HG03378 (cell line): Measurements from ENCODE around the gene ASB15.

Experiments
- ATAC-seq: cut with Tn5 transposase; IDR thresholded peaks from one replicate; pipeline ENCODE4 v1.9.1; 2021; ENCODE audit warnings: mild to moderate bottlenecking, moderate library complexity; ENCODE audit not compliant: unreplicated experiment

ASB15 gene

DNA sequence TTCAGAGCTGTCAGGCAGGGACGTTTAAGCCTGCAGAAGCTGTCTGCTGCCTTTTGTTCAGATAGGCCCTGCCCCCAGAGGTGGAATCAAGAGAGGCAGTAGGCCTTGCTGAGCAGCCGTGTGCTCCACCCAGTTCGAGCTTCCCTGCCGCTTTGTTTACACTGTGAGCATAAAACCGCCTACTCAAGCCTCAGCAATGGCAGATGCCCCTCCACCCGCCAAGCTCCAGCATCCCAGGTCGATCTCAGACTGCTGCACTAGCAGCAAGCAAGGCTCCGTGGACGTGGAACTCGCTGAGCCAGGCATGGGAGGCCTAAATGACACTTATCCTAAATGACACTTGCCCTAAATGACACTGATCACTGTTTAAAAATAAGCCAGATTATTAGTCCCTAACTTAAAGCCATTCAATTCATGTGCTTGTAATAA, 6.8 kb upstream of the ASB15 start:
- no peak for ATAC-seq

DNA sequence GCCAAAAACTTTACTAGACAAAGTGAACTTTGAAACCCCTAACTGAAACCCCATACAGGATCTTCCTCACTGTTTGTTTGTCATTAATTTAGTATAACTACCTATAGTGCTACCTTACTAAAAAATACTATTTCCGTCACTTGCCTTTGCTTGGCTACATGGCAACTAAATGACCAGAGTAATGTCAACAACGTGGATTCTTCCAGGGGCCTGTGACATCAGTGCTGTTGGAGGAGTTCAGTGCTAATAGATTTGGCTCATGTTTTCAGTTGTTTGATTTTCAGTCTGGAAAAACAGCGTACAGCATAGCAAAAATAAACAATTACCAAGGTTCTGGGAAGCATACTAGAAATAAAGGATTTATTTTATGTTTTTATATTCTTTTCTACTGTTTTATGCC, 3.0 kb upstream of the ASB15 start:
- ATAC-seq, result no peak

DNA sequence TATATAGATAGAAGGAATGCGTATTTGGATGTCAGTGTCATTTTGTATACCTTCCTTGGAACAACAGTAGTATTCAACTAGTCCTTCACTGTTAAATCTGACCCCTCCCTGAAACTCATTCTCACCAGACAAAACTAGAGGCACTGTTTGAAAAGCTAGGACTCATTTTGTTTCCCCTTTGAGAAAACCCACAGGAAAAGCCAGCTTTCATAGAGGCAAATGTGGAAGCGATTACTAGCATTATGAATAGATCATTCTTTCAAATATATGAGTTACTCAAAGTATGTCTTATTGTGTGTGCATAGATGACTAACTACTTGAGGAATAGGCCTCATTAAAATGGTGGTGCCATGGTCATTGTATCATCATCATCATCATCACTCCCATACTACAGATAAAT, 1.9 kb upstream of the ASB15 start:
- ATAC-seq, result no peak

DNA sequence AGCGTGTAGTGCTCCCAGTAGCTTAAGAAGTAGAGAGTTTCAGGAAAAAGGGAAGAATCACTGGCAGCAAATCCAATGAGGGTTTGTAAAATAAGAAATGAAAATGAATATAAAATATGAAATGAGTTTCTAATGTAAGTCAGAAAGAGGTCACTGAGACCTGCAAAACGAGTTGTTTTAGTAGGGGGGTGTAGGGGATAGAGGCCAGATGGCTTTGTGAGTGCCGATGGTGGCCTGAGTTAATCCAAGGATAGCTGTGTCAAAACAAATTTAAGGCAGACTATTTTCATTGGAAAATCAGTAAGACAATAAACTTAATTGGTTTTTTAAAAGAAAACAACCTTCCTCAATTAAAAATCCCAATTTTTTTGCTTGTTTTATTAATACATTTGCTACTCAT, 745 bp upstream of the ASB15 start:
- no peak for ATAC-seq

DNA sequence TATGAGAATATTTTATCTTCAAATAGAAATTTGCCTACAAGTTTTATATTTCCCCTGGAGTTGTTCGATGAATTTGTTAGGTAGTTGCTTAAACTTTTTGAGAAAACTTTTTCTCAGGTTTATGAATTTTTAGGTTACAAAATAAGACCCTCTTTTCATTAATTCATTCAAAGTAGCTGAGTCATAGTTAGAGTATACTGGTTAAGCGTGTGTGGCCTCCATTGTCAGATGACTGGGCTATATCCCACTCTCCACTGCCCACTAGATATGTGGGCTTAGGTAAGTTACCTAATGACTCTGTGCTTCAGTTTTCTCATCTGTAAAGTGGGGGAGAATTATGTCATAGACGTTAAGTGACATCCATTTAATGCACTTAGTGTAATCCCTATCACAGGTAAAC, 1.0 kb downstream of the ASB15 start:
- ATAC-seq, result no peak

DNA sequence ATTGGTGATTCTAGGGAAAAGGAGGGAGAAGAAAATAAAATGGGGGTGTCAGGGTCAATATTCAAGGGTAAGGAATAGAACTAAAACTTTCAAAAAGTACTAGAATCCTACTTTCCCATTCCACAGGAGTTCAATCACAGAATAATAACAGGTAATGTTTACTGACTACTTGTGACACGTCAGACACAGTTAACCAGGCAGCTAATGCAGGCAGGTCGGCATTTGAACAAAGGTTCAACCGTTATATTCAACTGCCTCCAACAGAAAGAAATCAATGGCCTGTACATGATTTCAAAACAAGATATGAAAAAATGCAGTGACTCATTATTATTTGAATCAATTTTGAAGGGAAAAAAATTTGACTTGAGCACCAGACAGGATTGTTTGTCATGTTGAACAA, 3.1 kb downstream of the ASB15 start:
- no peak for ATAC-seq

DNA sequence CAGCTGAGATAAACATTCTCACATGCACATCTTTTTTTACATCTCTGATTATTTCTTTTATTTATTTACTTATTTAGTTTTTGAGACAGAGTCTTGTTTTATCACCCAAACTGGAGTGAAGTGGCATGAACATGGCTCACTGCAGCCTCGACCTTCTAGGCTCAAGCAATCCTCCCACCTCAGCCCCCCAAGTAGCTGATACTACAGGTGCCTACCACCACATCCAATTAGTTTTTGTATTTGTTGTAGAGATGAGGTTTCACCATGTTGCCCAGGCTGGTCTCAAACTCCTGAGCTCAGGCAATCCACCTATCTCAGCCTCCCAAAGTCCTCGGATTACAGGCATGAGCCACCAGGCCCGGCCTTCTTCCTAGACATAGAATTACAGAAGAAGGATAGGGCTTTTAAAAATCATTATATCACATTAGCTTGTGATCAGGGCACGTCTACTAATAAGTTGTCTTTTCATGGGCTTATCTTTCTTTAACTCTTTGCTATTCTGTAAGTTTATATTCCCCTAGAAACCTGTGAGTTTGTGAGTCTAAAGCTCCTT, 5.9 kb downstream of the ASB15 start:
- ATAC-seq, result no peak

DNA sequence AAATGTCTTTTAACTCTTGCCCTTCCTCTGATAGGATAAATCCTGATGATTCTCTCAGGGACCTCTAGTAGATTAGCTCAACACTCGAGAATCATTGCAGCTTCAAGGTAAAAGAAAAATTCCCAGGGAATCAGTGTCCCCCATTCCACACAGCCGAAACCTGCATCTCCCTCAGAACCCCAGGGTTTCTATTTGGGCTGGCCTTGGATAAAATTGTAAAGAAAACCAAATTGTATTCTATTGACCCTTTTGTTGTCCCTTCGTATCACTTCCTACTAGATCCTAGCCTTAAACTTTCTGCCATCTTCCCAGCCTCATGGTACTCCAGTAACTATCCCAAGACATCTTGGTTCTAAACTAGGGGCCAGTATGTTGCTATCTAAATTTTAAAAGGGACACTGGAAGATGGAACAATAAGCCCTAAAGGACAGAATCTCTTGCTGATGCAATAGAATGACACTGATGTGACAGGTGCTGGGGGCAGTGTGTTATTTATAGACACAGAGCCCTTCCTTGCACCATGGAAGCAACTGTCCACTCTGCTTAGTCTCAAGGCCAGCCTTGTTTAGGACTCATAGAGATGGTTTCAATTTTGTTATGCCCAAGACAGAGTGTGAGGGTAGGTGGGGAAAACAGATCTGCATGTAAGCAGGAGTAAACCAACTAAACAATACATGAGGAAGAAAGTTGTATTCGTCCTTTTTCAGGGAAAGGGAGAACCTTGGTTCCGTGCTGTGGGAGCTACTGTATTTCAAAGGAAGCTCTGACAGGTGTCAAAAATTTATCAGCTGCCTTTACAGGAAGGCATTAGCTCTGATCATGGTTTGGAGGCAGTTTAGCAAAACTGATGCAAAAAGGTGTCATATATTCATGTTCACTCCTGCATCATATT, 7.6 kb downstream of the ASB15 start:
- no peak for ATAC-seq

DNA sequence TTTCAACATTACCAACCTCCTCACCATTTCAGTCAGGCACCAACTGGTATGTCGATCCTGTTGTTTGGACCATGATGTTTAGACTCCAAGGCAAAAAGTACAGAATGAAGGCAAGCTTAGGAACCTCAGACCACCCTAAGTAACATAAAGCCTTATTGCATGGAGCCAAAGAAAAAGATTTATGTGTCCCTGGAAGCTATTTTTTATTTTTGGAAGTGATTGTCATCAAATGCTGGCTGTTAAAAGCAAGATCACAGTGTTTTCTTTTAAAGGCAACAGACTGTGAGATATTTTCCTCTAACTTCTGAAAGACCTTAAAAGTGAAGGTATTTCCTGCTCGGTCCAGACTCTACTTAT, 8.2 kb downstream of the ASB15 start:
- no peak for ATAC-seq

DNA sequence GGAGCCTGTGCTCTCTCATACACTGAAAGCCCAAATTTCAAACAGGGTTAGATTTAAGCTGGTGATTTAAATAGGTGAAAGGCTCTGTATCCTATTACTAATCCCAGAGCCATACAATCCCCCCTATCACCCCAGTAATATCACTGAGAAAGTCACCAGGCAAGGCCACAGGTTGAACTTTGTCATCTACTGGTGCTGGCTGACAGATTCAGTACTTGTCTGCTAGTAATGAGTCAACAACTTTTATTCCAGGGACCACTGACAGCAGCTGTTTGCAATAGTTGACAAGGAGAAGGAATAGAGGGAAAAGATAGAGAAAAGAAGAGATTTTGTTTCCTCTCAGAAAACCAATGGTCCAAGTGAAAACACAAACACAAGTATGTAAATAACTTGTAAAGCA, 10.4 kb downstream of the ASB15 start:
- no peak for ATAC-seq

DNA sequence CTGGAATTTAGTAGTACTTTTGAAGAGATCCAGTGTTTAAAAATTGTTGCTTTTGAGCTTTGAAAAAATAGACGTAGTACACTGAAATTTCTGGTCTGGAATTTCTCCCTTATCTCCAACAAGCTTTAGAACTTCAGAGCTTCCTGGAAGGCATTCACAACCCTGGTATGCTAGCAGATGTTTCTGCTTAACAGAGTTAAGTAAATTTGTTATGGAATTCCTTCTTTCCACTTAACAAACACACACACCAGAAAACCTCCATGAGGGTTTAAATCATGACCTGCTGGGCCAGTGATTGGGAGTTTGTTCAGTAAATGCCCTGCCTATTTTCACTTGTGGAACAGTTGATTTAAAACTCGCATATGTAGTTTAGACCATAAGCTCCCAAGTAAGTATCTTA, 13.7 kb downstream of the ASB15 start:
- ATAC-seq, result no peak

DNA sequence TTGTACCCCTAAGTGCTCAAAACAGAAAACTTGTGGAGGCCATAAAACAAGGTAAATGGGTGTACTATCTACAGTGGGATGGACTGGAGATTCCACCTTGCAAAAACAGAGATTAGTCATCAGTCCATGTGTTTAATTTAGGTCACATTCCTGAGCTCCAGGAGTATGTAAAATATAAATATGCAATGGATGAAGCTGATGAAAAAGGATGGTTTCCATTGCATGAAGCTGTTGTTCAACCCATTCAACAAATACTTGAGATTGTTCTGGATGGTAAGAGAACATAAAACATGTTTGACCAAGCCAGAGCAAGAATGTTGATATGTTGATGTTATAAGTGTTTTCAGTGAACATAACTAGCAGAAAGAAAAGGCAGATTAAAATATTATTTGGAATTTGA, 14.6 kb downstream of the ASB15 start:
- ATAC-seq, result no peak

DNA sequence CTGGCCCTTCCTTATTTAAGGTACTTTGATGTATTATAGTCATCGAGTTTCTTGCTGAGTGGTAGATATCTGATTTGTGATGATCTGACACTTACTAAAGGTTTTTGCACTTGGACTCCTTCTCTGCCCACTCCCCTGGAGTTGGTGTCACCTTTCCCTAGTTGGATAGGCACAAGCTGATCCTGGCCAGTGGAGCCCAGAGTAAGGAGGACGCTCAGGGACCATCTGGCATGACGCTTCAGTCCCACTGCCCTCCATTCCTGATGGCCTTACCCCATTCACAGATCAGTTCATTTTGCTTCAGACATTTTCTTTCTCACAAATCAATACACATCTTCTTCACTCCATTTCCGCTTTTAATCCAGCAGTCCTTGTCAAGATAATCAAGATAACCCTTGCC, 20.1 kb downstream of the ASB15 start:
- no peak for ATAC-seq

DNA sequence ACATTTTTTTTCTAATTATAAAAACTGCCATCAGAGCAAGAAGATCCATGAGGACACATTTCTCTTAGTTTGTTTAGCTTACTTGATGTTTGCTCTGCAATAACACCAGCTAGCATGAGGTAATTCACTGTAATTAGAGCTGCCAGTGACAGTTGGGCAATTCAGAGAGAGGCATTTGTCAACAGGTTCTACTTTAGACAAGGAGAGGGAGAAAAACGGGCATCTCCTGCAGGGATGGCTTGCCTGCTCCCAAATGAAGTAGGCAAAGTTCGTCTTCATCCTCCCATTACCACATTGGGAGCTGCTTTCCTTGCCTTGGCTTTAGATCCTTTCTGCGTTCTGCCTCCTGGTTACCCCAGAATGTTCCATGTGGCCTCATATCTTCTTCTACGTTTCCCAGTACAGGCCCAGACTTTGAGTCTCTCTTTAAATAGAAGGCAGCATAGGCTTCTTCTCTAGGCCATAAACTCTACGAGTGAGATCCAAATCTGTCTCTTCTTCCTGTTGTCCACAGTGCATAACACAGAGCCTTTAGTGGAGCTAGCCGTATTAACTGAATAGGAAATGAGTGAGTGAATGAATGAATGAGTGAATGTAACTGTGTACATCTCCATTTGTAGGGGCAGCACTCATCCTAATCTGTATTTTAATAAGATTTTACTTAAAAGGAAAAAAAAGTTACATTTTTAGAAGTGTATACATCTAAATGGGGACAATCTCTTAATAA, 21.2 kb downstream of the ASB15 start:
- no peak for ATAC-seq

DNA sequence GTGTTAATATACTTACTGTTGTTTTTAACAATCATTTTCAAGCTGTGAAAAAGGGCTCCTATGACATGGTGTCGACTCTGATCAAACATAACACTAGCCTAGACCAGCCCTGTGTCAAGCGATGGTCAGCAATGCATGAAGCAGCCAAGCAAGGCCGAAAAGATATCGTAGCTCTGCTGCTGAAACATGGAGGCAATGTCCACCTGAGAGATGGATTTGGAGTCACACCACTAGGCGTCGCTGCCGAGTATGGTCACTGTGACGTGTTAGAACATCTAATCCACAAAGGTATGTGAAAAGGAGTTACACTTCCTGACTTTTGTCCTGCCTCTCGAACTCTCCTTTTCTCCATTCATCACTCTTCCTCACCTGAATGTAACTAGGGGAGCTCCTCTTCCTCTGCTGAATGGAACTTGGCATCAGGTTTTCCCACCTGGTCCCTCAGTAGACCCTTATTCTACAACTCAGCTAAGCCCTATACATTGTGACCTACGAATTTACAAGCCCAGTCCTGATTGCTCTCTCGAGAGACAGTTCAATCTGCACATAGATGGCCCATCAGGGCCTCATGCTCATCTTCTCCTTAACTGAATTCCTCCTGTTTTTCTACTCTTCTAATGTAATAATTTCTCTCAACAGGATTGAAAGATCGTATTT, 23.0 kb downstream of the ASB15 start:
- peak; percentile 95 for ATAC-seq

DNA sequence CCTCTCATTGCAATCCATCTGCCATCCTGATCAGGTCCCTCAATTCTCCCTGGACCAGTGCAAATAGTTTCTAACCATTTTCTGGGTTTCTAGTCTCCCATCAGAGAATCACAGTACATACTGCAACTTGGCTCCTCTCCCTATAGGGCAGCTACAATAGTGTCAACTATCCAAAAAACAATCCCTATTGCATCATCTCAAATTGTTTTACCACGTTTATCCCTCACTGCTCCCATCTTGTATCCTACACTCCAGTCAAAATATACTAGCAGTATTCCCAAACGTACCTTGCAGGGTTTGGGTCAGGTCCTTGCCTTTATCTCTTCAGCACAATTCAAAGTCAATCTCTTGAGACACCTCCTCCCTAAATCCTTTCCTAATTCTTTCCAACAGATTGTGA, 23.6 kb downstream of the ASB15 start:
- ATAC-seq, result no peak

DNA sequence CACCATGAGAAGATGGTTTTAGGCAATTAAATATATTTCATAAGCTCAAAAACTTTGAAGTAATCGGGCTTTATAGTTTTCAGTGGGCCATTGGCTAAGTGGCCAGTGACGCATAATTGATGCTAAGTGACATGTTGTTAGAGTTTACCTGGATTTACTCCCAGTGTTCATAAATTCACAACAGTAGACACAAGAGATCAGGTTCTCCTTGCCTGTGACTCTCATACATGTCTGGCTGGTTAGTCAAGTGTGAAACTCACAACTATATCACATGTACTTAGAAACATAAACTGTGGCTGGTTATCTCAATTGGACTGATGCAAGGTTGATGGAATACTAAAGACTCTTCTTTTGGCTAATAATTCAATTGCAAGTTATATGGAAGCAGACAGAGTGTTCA, 26.2 kb downstream of the ASB15 start:
- no peak for ATAC-seq

DNA sequence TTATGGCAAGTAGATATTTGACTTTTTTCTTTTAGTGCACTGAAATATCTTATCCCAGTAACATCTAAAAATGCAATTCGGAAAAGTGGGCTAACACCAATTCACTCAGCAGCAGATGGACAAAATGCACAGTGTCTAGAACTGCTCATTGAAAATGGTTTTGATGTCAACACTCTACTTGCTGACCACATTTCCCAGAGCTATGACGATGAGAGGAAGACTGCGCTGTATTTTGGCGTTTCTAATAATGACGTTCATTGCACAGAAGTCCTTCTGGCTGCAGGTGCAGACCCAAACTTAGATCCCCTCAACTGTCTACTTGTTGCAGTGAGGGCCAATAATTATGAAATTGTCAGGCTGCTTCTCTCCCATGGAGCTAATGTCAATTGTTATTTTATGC, 27.2 kb downstream of the ASB15 start:
- no peak for ATAC-seq

DNA sequence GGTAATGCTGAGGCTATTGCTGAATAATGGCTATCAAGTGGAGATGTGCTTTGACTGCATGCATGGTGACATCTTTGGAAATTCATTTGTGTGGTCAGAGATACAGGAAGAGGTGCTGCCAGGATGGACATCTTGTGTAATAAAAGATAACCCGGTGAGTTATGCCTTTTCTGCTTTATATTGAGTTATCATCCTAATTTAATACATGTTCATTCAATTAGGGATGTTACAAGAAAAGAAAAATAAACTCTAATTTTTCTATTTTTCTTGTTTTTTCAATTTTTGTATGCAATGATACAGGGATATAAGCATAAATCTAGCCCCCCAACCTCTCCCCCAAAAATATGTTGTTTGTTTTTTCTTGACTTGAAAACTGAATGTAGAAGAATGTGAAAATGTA, 27.7 kb downstream of the ASB15 start:
- ATAC-seq, result no peak

DNA sequence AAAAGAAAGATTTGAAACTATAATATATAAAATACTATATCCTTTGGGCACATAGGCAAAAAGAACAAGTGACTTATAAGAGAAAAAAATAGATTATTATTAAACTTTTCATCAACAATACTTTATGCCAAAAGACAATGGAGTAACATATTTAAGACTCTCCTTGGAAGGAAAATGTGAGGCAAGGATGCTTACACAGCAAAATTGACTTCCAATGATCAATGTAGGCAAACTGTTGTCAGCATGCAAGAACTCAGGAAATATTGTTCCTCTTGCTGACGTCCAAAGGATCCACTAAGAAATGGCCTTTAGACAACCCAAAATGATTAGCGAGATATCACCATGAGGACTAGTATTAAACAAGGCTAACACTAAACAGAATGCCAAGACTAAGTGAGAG, 31.2 kb downstream of the ASB15 start:
- ATAC-seq, result no peak

DNA sequence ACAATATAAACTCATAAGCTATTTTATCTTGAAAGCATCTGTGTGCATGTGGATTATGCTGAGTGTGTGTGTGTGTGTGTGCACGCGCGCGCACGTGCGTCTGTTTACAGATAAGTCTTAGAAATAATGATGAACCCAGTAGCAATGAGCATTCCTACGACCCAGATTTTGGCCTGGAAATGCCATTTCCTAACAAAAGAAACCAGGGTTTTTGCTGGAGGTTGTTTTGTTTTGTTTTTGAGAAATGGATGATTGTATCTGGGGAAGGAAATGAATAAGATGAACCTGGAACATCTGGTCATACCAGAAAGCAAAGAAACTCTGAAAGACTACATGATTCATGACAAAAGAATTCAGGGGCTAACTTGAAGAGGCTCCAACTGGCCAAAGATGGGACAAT, 31.9 kb downstream of the ASB15 start:
- no peak for ATAC-seq
